ENCODE measurements around the gene PNLIP.

The PNLIP gene

GRCh38 chr10:116610443-116611152, 64.9 kb downstream of the PNLIP start:
- Histone ChIP-seq H3K27me3 (ENCODE audit: insufficient read depth, low read length, poor library complexity, severe bottlenecking) (no peaks in the 10 kb centered on the region), H3K4me2 (ENCODE audit: low read depth, low read length, poor library complexity, severe bottlenecking) (no peak overlapping the region), H3K36me3 (ENCODE audit: insufficient read depth, low read length) (no peaks in the 10 kb centered on the region), H4K20me1 (ENCODE audit: insufficient read depth, low read length, poor library complexity, severe bottlenecking) (no peaks in the 10 kb centered on the region), H3F3A (ENCODE audit: low read depth) (no peaks in the 10 kb centered on the region), H3K9me2 (replicated peaks; ENCODE audit: low read depth, low read length) (no peaks in the 10 kb centered on the region), H3K79me2 (ENCODE audit: insufficient read depth, low read length) (no peaks in the 10 kb centered on the region), H3K9me3 (ENCODE audit: insufficient read depth, low read depth, low read length) (no peaks in the 10 kb centered on the region), H3K4me1 (ENCODE audit: insufficient read depth, low read length, poor library complexity, severe bottlenecking) (no peaks in the 10 kb centered on the region), H2AFZ (ENCODE audit: low read length) (no peak overlapping the region), H3K4me3 (ENCODE audit: low read length, poor library complexity, severe bottlenecking) (no peak overlapping the region), H3K9ac (ENCODE audit: low read depth, low read length, poor library complexity, severe bottlenecking) (no peak overlapping the region)
- no peak for TF ChIP-seq EZH2phosphoT487 (IDR thresholded peaks at IDR 0.05; ENCODE audit: borderline replicate concordance)

- H2AFZ ChIP-seq (ENCODE audit: low read length), result no peak overlapping the region
- H3K9me3 ChIP-seq (ENCODE audit: insufficient read depth, low read depth, low read length), result no peaks in the 10 kb centered on the region
- H3K4me2 ChIP-seq (ENCODE audit: low read depth, low read length, poor library complexity, severe bottlenecking), result no peak overlapping the region
- no peaks in the 10 kb centered on the region for H4K20me1 ChIP-seq (ENCODE audit: insufficient read depth, low read length, poor library complexity, severe bottlenecking)
- H3K79me2 ChIP-seq (ENCODE audit: insufficient read depth, low read length), result no peaks in the 10 kb centered on the region
- H3K9me2 ChIP-seq (replicated peaks; ENCODE audit: low read depth, low read length), result no peaks in the 10 kb centered on the region
- H3K9ac ChIP-seq (ENCODE audit: low read depth, low read length, poor library complexity, severe bottlenecking), result no peak overlapping the region
- no peaks in the 10 kb centered on the region for H3F3A ChIP-seq (ENCODE audit: low read depth)
- H3K27me3 ChIP-seq (ENCODE audit: insufficient read depth, low read length, poor library complexity, severe bottlenecking), result no peaks in the 10 kb centered on the region
- H3K4me1 ChIP-seq (ENCODE audit: insufficient read depth, low read length, poor library complexity, severe bottlenecking), result no peaks in the 10 kb centered on the region
- TF ChIP-seq CTCF (conservative IDR thresholded peaks at IDR 0.05; ENCODE audit: low read length) (no peak), EZH2phosphoT487 (IDR thresholded peaks at IDR 0.05; ENCODE audit: borderline replicate concordance) (no peak)
- H3K36me3 ChIP-seq (ENCODE audit: insufficient read depth, low read length), result no peaks in the 10 kb centered on the region
- no peak overlapping the region for H3K4me3 ChIP-seq (ENCODE audit: low read length, poor library complexity, severe bottlenecking)
These were observed 65.4 kb downstream of the PNLIP start for GRCh38 chr10:116611153-116611545.

GRCh38 chr10:116612107-116612769, 66.5 kb downstream of the PNLIP start:
- Histone ChIP-seq H3K4me1 (ENCODE audit: insufficient read depth, low read length, poor library complexity, severe bottlenecking) (no peaks in the 10 kb centered on the region), H3F3A (ENCODE audit: low read depth) (no peaks in the 10 kb centered on the region), H2AFZ (ENCODE audit: low read length) (no peak overlapping the region), H3K9ac (ENCODE audit: low read depth, low read length, poor library complexity, severe bottlenecking) (no peak overlapping the region), H3K9me2 (replicated peaks; ENCODE audit: low read depth, low read length) (no peaks in the 10 kb centered on the region), H3K4me2 (ENCODE audit: low read depth, low read length, poor library complexity, severe bottlenecking) (no peak overlapping the region), H4K20me1 (ENCODE audit: insufficient read depth, low read length, poor library complexity, severe bottlenecking) (no peaks in the 10 kb centered on the region), H3K36me3 (ENCODE audit: insufficient read depth, low read length) (no peaks in the 10 kb centered on the region), H3K4me3 (ENCODE audit: low read length, poor library complexity, severe bottlenecking) (no peak overlapping the region), H3K9me3 (ENCODE audit: insufficient read depth, low read depth, low read length) (no peaks in the 10 kb centered on the region), H3K27me3 (ENCODE audit: insufficient read depth, low read length, poor library complexity, severe bottlenecking) (no peaks in the 10 kb centered on the region), H3K79me2 (ENCODE audit: insufficient read depth, low read length) (no peaks in the 10 kb centered on the region)
- no peak for TF ChIP-seq CTCF (conservative IDR thresholded peaks at IDR 0.05; ENCODE audit: low read length)

Data from Loucy (cell line).